Fibroblast of lung (primary cell): ENCODE results near the gene MATN1.

Source experiments
- EZH2 ChIP-seq: IDR thresholded peaks from 2 replicates; pipeline ENCODE4 v1.5.1; 2012; ENCODE audit warnings: low read length, control low read depth, mild to moderate bottlenecking; ENCODE audit errors: missing control alignments
- TF ChIP-seq, protein P1 (sequence below), 2 donors: IDR thresholded peaks in 1 of 2; conservative IDR thresholded peaks in 1 of 2; 1 replicate in 1 of 2; 2 replicates in 1 of 2; pipeline ENCODE4 v1.5.1; 2011 to 2012; ENCODE audit warnings: low read length in 2 of 2, control low read depth in 1 of 2, inconsistent platforms in 1 of 2, low read depth in 1 of 2, mild to moderate bottlenecking in 1 of 2

GRCh38 chr1:30718636-30719405 lies 4.6 kb downstream of the MATN1 start:
- TF ChIP-seq, protein P1, sequence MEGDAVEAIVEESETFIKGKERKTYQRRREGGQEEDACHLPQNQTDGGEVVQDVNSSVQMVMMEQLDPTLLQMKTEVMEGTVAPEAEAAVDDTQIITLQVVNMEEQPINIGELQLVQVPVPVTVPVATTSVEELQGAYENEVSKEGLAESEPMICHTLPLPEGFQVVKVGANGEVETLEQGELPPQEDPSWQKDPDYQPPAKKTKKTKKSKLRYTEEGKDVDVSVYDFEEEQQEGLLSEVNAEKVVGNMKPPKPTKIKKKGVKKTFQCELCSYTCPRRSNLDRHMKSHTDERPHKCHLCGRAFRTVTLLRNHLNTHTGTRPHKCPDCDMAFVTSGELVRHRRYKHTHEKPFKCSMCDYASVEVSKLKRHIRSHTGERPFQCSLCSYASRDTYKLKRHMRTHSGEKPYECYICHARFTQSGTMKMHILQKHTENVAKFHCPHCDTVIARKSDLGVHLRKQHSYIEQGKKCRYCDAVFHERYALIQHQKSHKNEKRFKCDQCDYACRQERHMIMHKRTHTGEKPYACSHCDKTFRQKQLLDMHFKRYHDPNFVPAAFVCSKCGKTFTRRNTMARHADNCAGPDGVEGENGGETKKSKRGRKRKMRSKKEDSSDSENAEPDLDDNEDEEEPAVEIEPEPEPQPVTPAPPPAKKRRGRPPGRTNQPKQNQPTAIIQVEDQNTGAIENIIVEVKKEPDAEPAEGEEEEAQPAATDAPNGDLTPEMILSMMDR (conservative IDR thresholded peaks at IDR 0.05 in 1 of 2, IDR thresholded peaks at IDR 0.05 in 1 of 2; ENCODE audit: low read depth in 1 of 2, low read length in 2 of 2), result peak; percentile 77 to 84
- TF ChIP-seq EZH2, result no peak
